Hepatocyte (in vitro differentiated cells): ENCODE measurements around the gene IDH2.

Experiments used
- EZH2 ChIP-seq: fragments of 200-600 bp; sonication (generic); IDR thresholded peaks from 2 replicates; pipeline ENCODE4 v1.6.1; 2016; ENCODE audit warnings: antibody characterized with exemption, mild to moderate bottlenecking, borderline replicate concordance
- TF ChIP-seq, protein P1 (sequence below): fragments of 200-600 bp; sonication (generic); IDR thresholded peaks from 2 replicates; pipeline ENCODE4 v1.5.1; 2016; ENCODE audit warnings: antibody characterized with exemption, mild to moderate bottlenecking; ENCODE audit not compliant: poor library complexity

DNA sequence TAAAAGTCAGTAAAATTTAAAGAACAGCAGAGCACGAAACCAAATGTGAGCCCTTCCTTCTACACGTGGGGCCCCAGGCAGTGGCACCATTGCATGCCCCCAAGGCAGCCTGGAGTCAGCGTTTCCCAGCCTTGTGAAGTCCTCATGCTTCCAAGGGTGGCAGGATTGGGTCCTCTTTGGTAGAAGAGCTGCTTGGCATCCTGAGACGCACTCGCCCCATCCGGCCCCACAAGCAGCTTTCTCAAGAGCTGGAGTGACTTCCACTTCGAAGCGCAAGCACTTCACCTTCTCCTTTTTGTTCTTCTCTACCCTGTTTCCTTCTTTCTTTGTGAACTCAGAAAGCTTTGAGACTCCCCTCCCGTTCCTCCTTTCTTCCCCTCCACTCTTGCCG lies 66.4 kb downstream of the IDH2 start:
- TF ChIP-seq, protein P1, sequence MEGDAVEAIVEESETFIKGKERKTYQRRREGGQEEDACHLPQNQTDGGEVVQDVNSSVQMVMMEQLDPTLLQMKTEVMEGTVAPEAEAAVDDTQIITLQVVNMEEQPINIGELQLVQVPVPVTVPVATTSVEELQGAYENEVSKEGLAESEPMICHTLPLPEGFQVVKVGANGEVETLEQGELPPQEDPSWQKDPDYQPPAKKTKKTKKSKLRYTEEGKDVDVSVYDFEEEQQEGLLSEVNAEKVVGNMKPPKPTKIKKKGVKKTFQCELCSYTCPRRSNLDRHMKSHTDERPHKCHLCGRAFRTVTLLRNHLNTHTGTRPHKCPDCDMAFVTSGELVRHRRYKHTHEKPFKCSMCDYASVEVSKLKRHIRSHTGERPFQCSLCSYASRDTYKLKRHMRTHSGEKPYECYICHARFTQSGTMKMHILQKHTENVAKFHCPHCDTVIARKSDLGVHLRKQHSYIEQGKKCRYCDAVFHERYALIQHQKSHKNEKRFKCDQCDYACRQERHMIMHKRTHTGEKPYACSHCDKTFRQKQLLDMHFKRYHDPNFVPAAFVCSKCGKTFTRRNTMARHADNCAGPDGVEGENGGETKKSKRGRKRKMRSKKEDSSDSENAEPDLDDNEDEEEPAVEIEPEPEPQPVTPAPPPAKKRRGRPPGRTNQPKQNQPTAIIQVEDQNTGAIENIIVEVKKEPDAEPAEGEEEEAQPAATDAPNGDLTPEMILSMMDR, result no peak
- no peak for TF ChIP-seq EZH2
